Measurements from ENCODE around the gene DHX30.
"Not testable (repeated sequence)": the region's sequence is repeated elsewhere in the genome, so short reads cannot be mapped to it uniquely, and the experiment has no call there.

DHX30 gene

GRCh38 chr3:47885168-47885567, 82.2 kb downstream of the DHX30 start:
- Histone ChIP-seq H3K4me2 (ENCODE audit: low read length) (no peak overlapping the region), H4K20me1 (ENCODE audit: insufficient read depth, low read length) (no peaks in the 10 kb centered on the region), H2AFZ (ENCODE audit: low read length) (no peak overlapping the region), H3K9me3 (ENCODE audit: low read length) (no peaks in the 10 kb centered on the region), H3K79me2 (ENCODE audit: insufficient read depth, low read length) (no peaks in the 10 kb centered on the region), H3K9me2 (ENCODE audit: low read depth, low read length) (no peaks in the 10 kb centered on the region), H3K4me1 (ENCODE audit: insufficient read depth, low read length, severe bottlenecking) (peaks cover 3% of the 10 kb centered on the region), H3K27ac (ENCODE audit: low read depth, low read length, poor library complexity, severe bottlenecking) (no peak overlapping the region), H3K27me3 (ENCODE audit: insufficient read depth, low read length) (no peaks in the 10 kb centered on the region), H3K4me3 (ENCODE audit: low read depth, low read length, poor library complexity, severe bottlenecking) (no peak overlapping the region), H3K9ac (ENCODE audit: low read length) (no peak overlapping the region), H3F3A (ENCODE audit: insufficient read depth, low read length) (no peaks in the 10 kb centered on the region), H3K36me3 (ENCODE audit: insufficient read depth, low read length) (peaks cover 15% of the 10 kb centered on the region; the same call in 1 of the 2 replicates)
- TF ChIP-seq EZH2 (IDR thresholded peaks at IDR 0.05; ENCODE audit: borderline replicate concordance, low read length) (no peak), CTCF (IDR thresholded peaks at IDR 0.05; ENCODE audit: low read length) (no peak)

GRCh38 chr3:47887991-47888390, 85.1 kb downstream of the DHX30 start:
- H3K36me3 ChIP-seq (ENCODE audit: insufficient read depth, low read length) = peaks cover 28% of the 10 kb centered on the region; the same call in 1 of the 2 replicates
- not testable (repeated sequence) for H3K4me2 ChIP-seq (ENCODE audit: low read length); H3K9me2 ChIP-seq (ENCODE audit: low read depth, low read length); H3K9me3 ChIP-seq (ENCODE audit: low read length); H3K4me3 ChIP-seq (ENCODE audit: low read depth, low read length, poor library complexity, severe bottlenecking); H3K9ac ChIP-seq (ENCODE audit: low read length); H3K79me2 ChIP-seq (ENCODE audit: insufficient read depth, low read length); H2AFZ ChIP-seq (ENCODE audit: low read length); H3K4me1 ChIP-seq (ENCODE audit: insufficient read depth, low read length, severe bottlenecking); H4K20me1 ChIP-seq (ENCODE audit: insufficient read depth, low read length); H3F3A ChIP-seq (ENCODE audit: insufficient read depth, low read length); H3K27me3 ChIP-seq (ENCODE audit: insufficient read depth, low read length); H3K27ac ChIP-seq (ENCODE audit: low read depth, low read length, poor library complexity, severe bottlenecking)

- Histone ChIP-seq H3K9me3 (ENCODE audit: low read length) (no peaks in the 10 kb centered on the region), H3K9ac (ENCODE audit: low read length) (no peak overlapping the region), H3K27ac (ENCODE audit: low read depth, low read length, poor library complexity, severe bottlenecking) (no peak overlapping the region), H3F3A (ENCODE audit: insufficient read depth, low read length) (no peaks in the 10 kb centered on the region), H3K79me2 (ENCODE audit: insufficient read depth, low read length) (no peaks in the 10 kb centered on the region), H3K27me3 (ENCODE audit: insufficient read depth, low read length) (no peaks in the 10 kb centered on the region), H3K4me3 (ENCODE audit: low read depth, low read length, poor library complexity, severe bottlenecking) (no peak overlapping the region), H3K4me2 (ENCODE audit: low read length) (no peak overlapping the region), H4K20me1 (ENCODE audit: insufficient read depth, low read length) (no peaks in the 10 kb centered on the region), H3K36me3 (ENCODE audit: insufficient read depth, low read length) (peaks cover 28% of the 10 kb centered on the region; the same call in 1 of the 2 replicates), H3K4me1 (ENCODE audit: insufficient read depth, low read length, severe bottlenecking) (peaks cover 3% of the 10 kb centered on the region), H3K9me2 (ENCODE audit: low read depth, low read length) (no peaks in the 10 kb centered on the region), H2AFZ (ENCODE audit: low read length) (no peak overlapping the region)
- TF ChIP-seq EZH2 (IDR thresholded peaks at IDR 0.05; ENCODE audit: borderline replicate concordance, low read length) = no peak
- TF ChIP-seq CTCF (IDR thresholded peaks at IDR 0.05; ENCODE audit: low read length) = no peak
Observed at GRCh38 chr3:47888986-47889757, 86.2 kb downstream of the DHX30 start.
